K562 treated with DMSO at 1 percent for 24 hours (cell line): ENCODE measurements around the gene CST2. TPM values are rescaled to one million over a fixed set of nuclear protein-coding genes. Genes with fewer than 3 reads are reported as not detected.

ENCODE experiments used
- total RNA-seq: library from RNA; unstranded; fragments of 300-600 nt; gene quantifications from 2 replicates; pipeline ENCODE4 v1.2.3, GENCODE V29; 2022; ENCODE audit warnings: low read depth; ENCODE audit not compliant: insufficient read depth

CST2 gene, protein sequence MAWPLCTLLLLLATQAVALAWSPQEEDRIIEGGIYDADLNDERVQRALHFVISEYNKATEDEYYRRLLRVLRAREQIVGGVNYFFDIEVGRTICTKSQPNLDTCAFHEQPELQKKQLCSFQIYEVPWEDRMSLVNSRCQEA
- total RNA-seq = not detected in 2 replicates

GRCh38 chr20:23826541-23827021, at the start of gene CST2:
TSS of gene CST2 (minus strand) at chr20:23826729. CDS start at chr20:23826660, 69 bp downstream.

Other genes with a start within 250 kb of the CST2 start
- gene CST9, start 220.8 kb downstream of the CST2 start, total RNA-seq = not detected in 2 replicates
- gene CST3, start 188.8 kb downstream of the CST2 start, total RNA-seq = 502 and 531 TPM in 2 replicates
- gene CST4, start 137.7 kb downstream of the CST2 start, total RNA-seq = not detected in 2 replicates
- not detected in 2 replicates for gene CST1, start 75.8 kb downstream of the CST2 start, total RNA-seq
- not detected in 2 replicates for gene CST5, start 53.0 kb upstream of the CST2 start, total RNA-seq
- not detected in 2 replicates for gene GGTLC1, start 162.1 kb upstream of the CST2 start, total RNA-seq